ENCODE measurements around the gene INPP5D. TPM values are rescaled to one million over a fixed set of nuclear protein-coding genes. Genes with fewer than 3 reads are reported as not detected.
A peak's percentile ranks its signal among the peaks of the same experiment; 100 is the strongest.

Gene INPP5D
- total and polyA plus RNA-seq, 2 of the 13 experiments (the other 11 are each of a cell fraction or from before 2014, with no cell fraction given), result 16.7 to 18.0 TPM

GRCh38 chr2:233063976-233064411 lies 3.9 kb downstream of the INPP5D start (continued):
- no peak for TF ChIP-seq ZNF607 (CRISPR knock-in tag; IDR thresholded peaks at IDR 0.05; ENCODE audit: borderline replicate concordance)
- TF ChIP-seq USF2 (IDR thresholded peaks at IDR 0.05; ENCODE audit: low read depth, low read length), result no peak
- no peak for TF ChIP-seq USF2 (CRISPR knock-in tag; IDR thresholded peaks at IDR 0.05; ENCODE audit: borderline replicate concordance)
- peak; percentile 79; the same call in 1 of the 2 replicates for TF ChIP-seq TFAP4 (IDR thresholded peaks at IDR 0.05; ENCODE audit: borderline replicate concordance, low read depth)
- TF ChIP-seq SP4 (CRISPR knock-in tag; IDR thresholded peaks at IDR 0.05), result no peak
- no peak; the same call in 1 of the 2 replicates for TF ChIP-seq ZNF550 (CRISPR knock-in tag; IDR thresholded peaks at IDR 0.05; ENCODE audit: borderline replicate concordance)
- TF ChIP-seq TGIF2 (CRISPR knock-in tag; IDR thresholded peaks at IDR 0.05), result peak; percentile 73; the same call in 1 of the 2 replicates
- TF ChIP-seq HHEX (CRISPR knock-in tag; IDR thresholded peaks at IDR 0.05), result no peak
- no peak for TF ChIP-seq PHF20 (CRISPR knock-in tag; IDR thresholded peaks at IDR 0.05)
- no peak for TF ChIP-seq ZNF335 (CRISPR knock-in tag; IDR thresholded peaks at IDR 0.05)
- no peak for TF ChIP-seq SAP130 (CRISPR knock-in tag; IDR thresholded peaks at IDR 0.05; ENCODE audit: low read depth)
- no peak for TF ChIP-seq E2F1 (CRISPR knock-in tag; IDR thresholded peaks at IDR 0.05)
- no peak for TF ChIP-seq ZNF564 (CRISPR knock-in tag; IDR thresholded peaks at IDR 0.05)
- no peak for TF ChIP-seq ZNF432 (CRISPR knock-in tag; IDR thresholded peaks at IDR 0.05; ENCODE audit: borderline replicate concordance)
- TF ChIP-seq RNF219 (CRISPR knock-in tag; IDR thresholded peaks at IDR 0.05), result no peak
- no peak for TF ChIP-seq AHR (CRISPR knock-in tag; IDR thresholded peaks at IDR 0.05)
- no peak for TF ChIP-seq KLF12 (CRISPR knock-in tag; IDR thresholded peaks at IDR 0.05; ENCODE audit: borderline replicate concordance)
- peak; percentile 57; the same call in 1 of the 2 replicates for TF ChIP-seq ZNF24 (IDR thresholded peaks at IDR 0.05)
- TF ChIP-seq JUND (CRISPR knock-in tag; IDR thresholded peaks at IDR 0.05), result no peak; the same call in 1 of the 2 replicates
- no peak for TF ChIP-seq ZNF619 (CRISPR knock-in tag; IDR thresholded peaks at IDR 0.05)
- no peak for TF ChIP-seq MXD4 (CRISPR knock-in tag; IDR thresholded peaks at IDR 0.05)
- TF ChIP-seq MYNN (CRISPR knock-in tag; IDR thresholded peaks at IDR 0.05; ENCODE audit: low read depth), result no peak
- TF ChIP-seq ZNF879 (CRISPR knock-in tag; IDR thresholded peaks at IDR 0.05), result 0 out of 2 replicates have a peak, but pooled peaks have one; percentile 50
- TF ChIP-seq KAT7 (CRISPR knock-in tag; IDR thresholded peaks at IDR 0.05; ENCODE audit: borderline replicate concordance), result no peak
- TF ChIP-seq DMAP1 (CRISPR knock-in tag; IDR thresholded peaks at IDR 0.05), result no peak
- peak; percentile 48; the same call in 1 of the 2 replicates for TF ChIP-seq ZBTB7A (CRISPR knock-in tag; IDR thresholded peaks at IDR 0.05)
- TF ChIP-seq GTF2F1 (IDR thresholded peaks at IDR 0.05; ENCODE audit: low read length), result no peak
- no peak for TF ChIP-seq ZNF256 (CRISPR knock-in tag; conservative IDR thresholded peaks at IDR 0.05)
- peak; percentile 93 for TF ChIP-seq ZSCAN9 (CRISPR knock-in tag; IDR thresholded peaks at IDR 0.05; ENCODE audit: borderline replicate concordance)
